Daoy (cell line): ENCODE data around the gene KIAA1671. TPM values are rescaled to one million over a fixed set of nuclear protein-coding genes. Genes with fewer than 3 reads are reported as not detected.

Experiments used
- DNase-seq: peaks from one replicate; pipeline ENCODE4 v3.0.0-alpha.2; 2015; ENCODE audit warnings: low read depth
- total RNA-seq: library from RNA; depleted of rRNA; stranded (reverse); fragments of >200 nt; shearing (Covaris generic); gene quantifications from 2 replicates; pipeline ENCODE4 v1.2.3, GENCODE V29; 2014

Gene KIAA1671
- total RNA-seq, 1 experiment from 2014 or later, result 5.5 TPM

- DNase-seq, result no peak
Measured at GRCh38 chr22:25039754-25040153, 87.2 kb downstream of the KIAA1671 start.

DNA sequence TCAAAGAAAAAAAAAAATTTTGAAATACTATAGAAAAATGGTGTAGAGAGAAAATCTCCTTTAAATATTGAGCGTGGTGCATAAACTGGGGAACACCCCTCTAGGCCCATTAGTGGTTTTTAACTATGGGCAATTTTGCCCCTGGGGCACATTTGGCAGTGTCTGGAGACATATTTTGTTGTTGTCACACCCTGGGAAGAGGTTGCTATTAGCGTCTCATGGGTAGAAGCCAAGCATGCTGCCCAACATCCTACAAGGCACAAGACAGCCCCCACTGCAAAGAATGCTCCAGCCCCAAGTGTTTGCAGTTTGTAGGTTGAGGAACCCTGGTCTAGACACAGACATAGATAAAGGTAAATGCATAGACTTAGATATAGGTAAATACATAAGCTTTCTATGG, 92.6 kb downstream of the KIAA1671 start:
- DNase-seq, result no peak

DNA sequence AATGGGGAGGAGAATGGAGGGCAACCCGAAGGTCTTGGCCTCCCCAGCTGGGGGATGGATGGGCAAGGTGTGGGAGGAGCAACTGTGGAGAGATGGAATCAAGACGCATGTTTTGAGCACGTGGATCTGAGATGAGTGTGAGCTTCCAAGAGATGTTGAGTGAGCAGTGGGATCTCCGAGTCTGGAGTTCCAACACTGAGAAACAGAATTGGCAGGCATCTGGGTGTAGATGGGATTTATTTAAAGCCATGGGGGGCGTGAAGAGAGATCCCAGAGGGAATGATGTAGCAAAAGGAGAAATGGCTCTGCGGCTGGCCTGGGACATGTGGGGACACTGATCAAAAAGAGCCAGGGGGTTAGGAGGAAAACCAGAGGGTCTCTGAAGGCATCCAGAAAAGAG, 95.6 kb downstream of the KIAA1671 start:
- DNase-seq, result no peak

DNA sequence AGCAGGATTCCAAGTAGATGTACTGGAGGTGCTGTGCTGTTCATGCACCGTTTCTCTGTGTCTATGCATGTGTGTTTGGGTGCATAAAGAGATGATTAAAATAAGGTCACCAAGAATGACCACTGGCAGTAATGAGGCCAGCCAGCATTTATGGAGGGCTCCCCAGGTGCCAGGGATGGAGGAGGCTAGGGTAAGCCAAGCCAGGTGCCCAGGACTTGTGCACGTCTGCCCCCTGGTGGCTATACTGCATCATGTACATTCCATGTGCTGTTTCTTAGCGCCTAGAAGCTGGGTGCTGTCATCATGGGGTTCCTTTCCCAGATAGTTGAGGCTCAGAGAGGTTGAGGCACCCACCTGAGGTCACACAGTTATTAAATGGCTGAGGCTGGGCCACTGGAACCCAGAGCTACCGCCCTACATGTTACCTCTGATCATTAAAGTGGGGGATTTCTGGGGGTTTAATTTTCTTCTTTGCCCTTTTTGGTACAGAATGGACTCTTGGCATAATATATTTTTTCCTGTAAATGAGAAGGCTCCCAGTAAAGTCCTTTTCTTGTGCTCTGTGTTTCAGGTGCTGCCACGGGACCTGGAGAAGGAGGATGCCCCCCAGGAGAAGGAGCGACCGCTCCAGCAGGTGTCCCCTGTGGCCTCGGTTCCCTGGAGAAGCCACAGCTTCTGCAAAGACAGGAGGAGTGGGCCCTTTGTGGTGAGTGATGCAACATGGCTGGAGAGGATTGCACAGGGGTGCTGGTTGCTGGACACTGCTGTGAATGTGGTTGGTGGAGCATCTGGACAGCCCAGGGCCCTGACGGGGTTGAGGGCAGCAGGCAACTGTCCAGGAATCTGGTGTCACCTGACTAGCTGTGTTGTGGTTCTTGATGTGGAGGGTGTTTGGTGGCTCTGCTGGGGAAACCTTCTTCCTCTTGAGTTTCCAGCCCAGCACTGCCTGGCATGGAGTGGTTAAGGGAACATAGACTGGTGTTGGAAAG, 96.4 kb downstream of the KIAA1671 start:
- peak; percentile 68 for DNase-seq

DNA sequence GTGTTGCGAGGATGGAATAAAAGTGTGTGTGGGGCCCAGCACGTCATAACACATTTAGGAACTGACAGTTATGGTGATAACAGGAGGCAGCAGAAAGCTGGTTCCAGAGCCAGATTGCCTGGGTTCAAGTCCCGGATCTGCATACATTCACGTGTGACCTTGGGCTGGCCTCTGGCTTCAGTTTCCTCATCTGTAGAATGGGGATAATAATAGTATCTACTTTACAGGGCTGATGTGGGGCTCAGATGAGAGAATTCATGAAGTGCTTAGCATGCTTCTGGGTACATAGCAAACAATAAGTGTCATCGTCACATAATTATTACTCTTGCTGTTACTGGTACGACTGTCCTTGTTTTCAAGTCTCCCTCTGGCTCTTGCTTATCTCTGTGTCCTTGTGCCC, 97.3 kb downstream of the KIAA1671 start:
- no peak for DNase-seq

DNA sequence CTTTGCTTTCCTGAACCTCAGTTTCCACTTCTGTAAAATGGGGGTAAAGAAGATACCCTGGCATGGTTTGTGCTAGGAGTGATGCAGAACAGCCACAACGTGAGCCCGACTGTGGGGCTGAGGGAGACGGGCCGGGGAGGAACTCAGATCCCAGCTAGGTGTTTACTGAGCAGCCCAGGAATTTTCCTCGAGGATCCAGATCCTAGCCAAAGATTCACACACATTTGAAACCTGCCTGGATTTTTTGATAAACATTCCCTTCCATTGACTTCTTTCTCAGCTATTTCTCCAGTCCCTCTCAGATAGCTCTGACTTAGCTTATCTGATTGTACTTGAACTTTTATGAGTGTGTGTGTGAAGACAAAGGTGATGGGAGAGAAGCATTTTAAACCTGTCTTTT, 98.0 kb downstream of the KIAA1671 start:
- no peak for DNase-seq

GRCh38 chr22:25051073-25051472, 98.6 kb downstream of the KIAA1671 start:
- DNase-seq, result no peak

DNA sequence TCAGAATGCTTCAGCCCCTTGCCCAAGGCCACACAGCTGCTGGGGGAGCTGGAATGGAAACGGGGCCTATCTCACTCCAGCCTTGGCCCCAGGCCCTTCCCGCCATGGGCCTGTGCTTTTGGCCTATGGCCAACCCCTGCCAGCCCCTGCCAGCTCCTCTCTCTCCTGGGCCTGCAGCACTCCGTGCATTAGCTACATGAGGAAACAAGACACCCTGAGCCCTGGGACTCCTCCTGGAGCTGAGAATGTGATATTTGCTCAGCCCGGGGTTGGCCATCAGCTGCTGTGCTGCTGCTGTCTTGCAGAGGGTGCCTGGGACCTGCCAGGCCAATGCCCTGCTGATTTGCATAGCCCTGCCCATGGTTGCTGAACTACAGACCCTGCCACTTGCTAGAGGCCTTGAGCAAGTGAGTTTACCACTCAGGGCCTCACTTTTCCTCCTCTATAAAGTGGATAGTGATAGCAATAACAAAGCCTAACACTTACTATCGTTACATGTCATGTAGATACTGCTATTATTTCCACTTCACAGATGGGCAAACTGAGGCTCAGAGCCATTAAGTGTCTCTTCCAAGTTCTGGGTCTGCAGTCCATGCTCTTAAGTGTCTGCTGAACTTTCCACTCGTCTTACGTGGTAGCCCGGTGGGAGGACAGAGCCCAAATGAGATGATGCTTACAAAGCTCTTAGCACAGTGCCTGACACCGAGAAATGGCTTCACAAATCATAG, 99.6 kb downstream of the KIAA1671 start:
- no peak for DNase-seq

- DNase-seq, result no peak
Measured at GRCh38 chr22:25053153-25053805, 100.8 kb downstream of the KIAA1671 start.

GRCh38 chr22:25054943-25055511, 102.5 kb downstream of the KIAA1671 start:
- peak; percentile 55 for DNase-seq

DNA sequence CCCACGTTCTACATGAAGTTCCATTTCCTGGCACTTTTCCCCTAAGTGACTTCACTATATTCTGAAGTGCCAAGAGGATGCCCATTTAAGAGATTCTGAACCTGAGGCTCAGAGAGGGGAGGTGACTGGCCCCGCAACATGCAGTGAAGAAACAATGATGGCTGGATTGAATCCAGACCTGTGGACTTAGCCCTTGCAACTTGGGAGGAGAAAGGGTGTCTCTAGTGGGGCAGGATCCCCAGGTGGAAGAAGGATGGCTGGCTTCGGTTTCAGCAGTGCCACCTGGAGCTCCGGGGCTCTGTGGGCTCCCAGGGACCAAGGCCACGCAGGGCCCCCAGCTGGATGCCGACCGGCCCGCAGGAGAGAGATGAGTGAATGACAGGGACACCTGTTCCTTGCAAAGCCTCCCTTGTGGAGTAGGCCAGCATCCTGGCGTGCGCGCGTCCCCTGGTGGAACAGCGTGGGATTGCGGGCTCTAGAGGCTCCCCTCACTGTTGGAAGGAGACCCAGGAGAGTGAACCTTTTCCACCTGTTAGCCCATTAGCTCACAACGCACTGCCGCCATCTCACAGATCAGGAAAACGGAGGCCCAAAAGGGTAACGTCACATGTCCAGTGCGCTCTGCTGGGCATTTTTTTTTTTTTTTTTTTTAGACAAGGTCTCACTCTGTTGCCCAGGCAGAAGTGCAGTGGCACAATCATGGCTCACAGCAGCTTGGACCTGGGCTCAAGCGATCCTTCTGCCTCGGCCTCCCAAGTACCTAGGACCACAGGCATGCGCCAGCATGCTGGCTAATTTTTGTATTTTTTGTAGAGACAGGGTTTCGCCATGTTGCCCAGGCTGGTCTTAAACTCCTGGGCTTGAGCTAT, 104.7 kb downstream of the KIAA1671 start:
- peak; percentile 63 for DNase-seq

DNA sequence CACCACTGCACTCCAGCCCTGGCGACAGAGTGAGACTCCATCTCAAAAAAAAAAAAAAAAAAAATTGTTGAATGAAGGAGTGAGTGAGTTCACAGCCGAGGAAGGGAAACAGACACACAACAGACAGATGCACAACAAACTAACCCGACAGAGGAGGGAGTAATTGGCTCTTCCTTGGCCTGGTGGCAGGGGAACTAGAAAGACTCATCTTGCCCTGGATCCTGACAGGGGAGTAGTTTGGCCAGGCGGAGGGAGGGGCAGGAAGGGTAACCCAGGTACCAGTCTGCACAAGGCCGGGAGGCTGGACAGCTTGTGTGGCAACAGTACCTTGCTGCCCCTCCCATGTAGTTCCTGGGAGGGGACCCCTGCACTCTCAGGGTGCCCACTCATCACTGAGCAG, 106.9 kb downstream of the KIAA1671 start:
- DNase-seq, result no peak

GRCh38 chr22:25060522-25061071, 108.1 kb downstream of the KIAA1671 start:
- no peak for DNase-seq

- no peak for DNase-seq
Measured at GRCh38 chr22:25061134-25061533, 108.6 kb downstream of the KIAA1671 start.

- DNase-seq, result no peak
Measured at GRCh38 chr22:25061605-25062376, 109.3 kb downstream of the KIAA1671 start.

- DNase-seq, result no peak
Measured at GRCh38 chr22:25062386-25063085, 110.0 kb downstream of the KIAA1671 start.

DNA sequence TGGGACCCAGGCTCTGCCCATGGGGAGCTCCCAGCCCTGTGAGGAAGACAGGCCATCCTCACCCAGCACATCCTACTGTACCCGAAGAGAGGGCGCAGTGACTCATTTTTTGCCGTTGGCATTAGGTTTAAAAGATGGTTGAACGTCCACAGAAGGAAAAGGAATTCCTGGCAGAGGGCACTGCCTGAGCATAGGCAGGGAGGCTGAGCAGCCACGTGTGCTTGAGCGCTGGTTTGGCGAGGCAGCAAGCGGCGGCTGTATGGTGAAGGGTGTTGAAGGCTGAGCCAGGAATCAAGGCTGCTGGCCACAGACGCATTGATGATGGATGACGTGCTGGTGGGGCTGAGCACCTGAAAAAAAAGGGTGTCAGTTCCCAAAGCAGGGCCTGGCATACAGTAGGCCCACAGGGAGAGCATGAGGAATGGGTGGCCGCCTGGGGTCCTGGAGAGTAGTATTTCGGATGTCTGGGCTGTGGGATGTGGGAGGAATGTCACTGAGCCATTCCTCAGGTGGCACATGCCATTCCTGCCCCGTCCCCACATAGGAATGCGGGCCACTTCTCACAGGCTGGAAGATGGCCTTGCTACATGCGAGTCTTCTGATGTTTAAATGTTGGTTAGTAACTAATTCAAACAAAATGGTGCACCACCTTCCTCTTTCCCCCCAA, 112.5 kb downstream of the KIAA1671 start:
- no peak for DNase-seq

DNA sequence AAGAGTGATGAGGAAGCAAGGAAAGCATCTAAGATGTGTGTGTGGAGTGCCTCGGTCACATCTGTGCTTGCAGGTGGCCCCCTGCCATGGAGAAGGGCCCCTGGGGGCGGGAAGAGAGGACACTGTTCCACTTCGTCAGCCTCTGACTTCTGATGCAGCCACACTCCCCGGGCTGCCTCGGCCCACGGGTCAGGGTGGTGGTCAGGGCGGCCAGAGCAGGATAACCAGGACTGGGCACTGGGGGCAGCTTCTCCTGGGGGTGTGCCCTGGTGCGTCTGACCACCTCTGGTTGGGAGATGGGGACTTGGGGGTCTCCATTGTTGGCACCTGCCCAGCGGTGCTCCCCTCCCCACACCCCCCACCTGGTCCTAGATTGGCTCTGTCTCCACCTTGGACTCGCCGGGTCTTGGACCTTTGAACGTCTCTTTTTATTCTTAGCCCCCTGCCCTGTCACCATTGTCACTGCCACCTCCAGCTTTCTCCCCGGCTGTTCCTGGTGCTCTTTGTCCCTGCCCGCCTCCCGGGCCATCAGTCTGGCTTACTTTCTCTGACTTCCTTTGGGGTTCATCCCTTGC, 114.4 kb downstream of the KIAA1671 start:
- no peak for DNase-seq
